Gastrocnemius medialis (tissue), 4 donors: Measurements from ENCODE around the gene LTBP1.

ENCODE experiments used
- CTCF ChIP-seq, 5 experiments: fragments of 450-650 bp in 3 of 5; fragments of 200-600 bp in 2 of 5; sonication (generic) in 2 of 5; IDR thresholded peaks in 4 of 5; conservative IDR thresholded peaks in 1 of 5; 1 replicate in 4 of 5; 2 replicates in 1 of 5; pipeline ENCODE4 v1.5.1; 2016 to 2019; ENCODE audit warnings: antibody characterized with exemption in 5 of 5, mild to moderate bottlenecking in 3 of 5, moderate library complexity in 3 of 5
- POLR2A ChIP-seq, 2 donors: fragments of 450-650 bp; IDR thresholded peaks; one replicate each; pipeline ENCODE4 v1.6.1; 2017; ENCODE audit warnings: antibody characterized with exemption in 2 of 2, mild to moderate bottlenecking in 2 of 2, moderate library complexity in 2 of 2

GRCh38 chr2:33126958-33127357 is 180.2 kb downstream of the LTBP1 start:
- no peak for TF ChIP-seq CTCF (IDR thresholded peaks at IDR 0.05 in 4 of 5, conservative IDR thresholded peaks at IDR 0.05 in 1 of 5)
- no peak for TF ChIP-seq POLR2A (IDR thresholded peaks at IDR 0.05)
